HG02642 (cell line): ENCODE measurements around the gene SREBF1.
A peak's percentile ranks its signal among the peaks of the same experiment; 100 is the strongest.
"Not testable (repeated sequence)": the region's sequence is repeated elsewhere in the genome, so short reads cannot be mapped to it uniquely, and the experiment has no call there.

Experiments
- ATAC-seq: cut with Tn5 transposase; IDR thresholded peaks from one replicate; pipeline ENCODE4 v1.9.1; 2021; ENCODE audit warnings: mild to moderate bottlenecking; ENCODE audit not compliant: unreplicated experiment, poor library complexity

Gene SREBF1

GRCh38 chr17:17814162-17815061 is 22.4 kb downstream of the SREBF1 start:
- no peak for ATAC-seq

DNA sequence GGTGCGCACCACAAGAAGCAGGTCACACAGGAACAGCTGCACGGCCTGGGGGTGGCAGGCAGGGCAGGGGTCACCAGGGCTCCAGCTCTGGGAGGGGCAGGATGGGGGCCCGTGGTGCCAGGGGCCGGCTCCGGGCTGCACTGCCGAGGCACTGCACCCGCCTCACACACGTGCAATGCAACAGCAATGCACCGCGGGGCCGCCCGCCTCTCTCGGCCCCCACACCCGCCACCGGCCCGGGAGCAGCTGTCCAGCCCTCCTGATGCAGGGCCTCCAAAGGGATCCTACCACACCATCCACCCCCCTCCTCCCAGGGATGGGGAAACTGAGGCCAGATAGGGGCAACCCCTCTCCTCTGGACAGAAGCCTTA is 23.1 kb downstream of the SREBF1 start:
- no peak for ATAC-seq

GRCh38 chr17:17813055-17813724 is 23.6 kb downstream of the SREBF1 start:
- no peak for ATAC-seq

DNA sequence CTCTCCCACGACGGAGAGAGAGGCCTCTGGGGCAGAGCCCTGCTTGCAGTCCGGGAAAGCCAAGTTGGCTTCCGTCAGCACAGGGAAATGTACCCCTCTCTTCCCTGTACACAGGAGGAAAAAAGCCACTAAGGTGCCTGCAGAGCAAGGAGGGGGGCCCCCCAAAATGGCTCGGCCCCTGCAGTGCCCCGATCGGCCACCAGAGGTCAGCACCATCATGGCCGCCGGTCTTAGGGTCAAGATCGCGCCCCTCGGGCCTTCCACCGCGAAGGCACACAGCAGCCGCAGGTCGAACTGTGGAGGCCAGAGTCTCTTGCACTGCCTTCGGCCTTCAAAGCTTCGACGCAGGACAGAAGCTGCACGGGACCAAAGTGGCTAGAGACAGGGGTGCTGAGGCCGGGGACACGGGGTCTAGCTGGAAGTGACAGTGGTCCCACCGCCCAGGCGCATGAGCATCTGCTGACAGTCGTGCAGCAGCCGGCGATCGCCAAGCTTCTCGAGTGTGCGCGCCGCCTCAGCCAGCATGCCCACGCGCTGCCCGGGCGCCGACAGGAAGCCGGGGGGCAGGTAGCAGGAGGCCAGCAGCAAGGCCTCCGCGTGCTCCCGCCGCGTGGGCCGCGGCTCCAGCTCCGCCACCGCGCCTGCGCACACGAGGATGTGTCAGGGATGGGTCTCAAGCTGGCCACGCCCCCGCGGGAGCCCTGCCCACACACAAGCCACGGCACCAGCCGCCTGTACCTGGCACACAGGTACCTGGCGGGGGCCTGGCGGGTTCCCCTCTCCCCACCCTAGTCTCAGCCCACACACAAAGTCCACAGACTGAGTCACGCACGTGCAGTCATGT is 24.4 kb downstream of the SREBF1 start:
- peak; percentile 34 for ATAC-seq

- ATAC-seq: peak; percentile 7
Measured at GRCh38 chr17:17811381-17812210, 25.2 kb downstream of the SREBF1 start.

- no peak for ATAC-seq
Measured at GRCh38 chr17:17810895-17811248, 25.9 kb downstream of the SREBF1 start.

DNA sequence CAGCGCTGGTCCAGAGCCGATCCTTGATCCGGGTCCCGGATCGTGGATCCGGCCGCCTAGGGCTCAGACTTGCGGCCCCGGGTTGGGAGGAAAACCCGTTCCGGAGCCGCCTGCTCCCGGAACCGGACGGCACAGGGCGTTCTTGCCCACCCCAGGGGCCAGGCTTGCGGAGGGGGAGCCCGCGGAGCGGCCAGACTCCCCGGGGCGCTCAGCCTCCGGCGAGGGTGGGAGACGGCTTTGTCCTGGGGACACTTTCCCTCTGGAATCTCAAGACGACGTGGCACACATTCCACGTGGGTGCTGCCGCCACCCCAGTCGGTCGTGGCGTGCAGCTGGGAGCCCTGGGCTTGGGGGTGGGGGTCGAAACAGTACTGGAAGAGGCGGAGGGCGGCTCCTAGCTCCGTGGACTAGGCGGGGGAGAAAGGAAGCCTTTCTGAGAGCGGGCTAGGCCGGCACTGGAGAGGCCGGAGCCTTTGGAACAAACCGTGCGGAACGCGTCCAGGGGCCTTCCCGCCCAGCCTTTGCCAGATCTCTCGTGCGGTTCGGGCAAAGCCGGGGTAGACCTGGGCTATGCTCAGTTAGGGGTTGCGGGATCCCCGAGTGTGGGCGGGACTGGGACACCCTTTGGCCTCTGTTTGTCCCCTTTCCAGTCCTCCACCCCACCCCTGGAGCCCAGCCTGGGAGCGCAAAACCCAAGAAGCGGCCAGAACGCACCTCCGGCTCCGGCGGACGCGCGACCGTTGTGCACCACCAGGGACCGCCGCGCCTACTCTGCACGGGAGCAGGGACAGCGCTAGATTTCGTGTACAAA is 26.5 kb downstream of the SREBF1 start:
- ATAC-seq: no peak

GRCh38 chr17:17809531-17810083 is 27.2 kb downstream of the SREBF1 start:
- no peak for ATAC-seq

DNA sequence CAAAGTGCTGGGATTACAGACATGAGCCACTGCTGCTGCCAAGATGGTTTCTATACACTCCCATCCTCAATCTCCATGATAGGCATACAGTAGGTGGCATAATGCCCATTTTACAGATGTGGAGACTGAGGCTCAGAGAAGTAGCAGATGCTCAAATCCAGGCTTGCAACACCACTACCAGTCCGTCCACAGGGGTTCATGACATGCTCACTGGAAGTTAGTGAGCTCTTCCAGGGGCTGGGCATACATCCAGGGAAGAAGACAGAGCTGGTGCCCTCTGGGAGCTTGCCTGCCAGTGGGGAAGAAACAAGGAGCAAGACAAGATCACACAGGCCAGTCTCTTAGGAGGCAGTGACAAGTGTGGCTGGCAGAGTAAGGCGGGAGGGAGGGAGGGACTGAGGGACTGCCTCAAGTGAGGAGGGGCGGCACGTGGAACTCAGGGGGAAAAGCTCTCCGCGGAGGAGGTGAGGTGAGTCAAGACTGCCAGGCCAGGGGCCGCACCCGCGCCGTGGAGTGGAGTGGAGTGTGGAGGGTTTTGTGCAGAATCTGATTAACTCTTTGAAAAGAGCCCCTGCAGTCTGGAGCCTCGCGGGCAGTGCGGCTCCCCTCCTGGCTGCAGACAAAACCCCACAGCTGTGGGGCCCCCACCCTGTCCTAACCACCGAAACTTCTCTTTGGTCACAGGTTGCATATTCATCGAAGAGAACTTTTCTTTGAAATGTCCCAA is 27.9 kb downstream of the SREBF1 start:
- ATAC-seq: no peak

DNA sequence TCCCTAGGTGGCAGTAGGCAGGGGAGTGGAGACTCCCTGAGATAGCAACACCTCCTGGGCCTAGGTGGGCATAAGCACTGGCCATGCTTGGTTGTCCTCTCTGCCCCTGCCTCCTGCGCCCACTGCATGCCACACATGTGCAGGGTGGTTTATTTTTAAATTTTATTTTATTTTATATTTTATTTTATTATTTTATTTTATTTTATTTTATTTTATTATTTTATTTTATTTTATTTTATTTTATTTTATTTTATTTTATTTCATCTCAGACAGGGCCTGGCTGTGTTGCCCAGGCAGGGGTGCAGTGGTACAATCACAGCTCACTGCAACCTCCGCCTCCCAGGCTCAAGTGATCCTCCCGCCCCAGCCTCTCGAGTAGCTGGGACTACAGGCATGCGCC is 28.6 kb downstream of the SREBF1 start:
- ATAC-seq: not testable (repeated sequence)

DNA sequence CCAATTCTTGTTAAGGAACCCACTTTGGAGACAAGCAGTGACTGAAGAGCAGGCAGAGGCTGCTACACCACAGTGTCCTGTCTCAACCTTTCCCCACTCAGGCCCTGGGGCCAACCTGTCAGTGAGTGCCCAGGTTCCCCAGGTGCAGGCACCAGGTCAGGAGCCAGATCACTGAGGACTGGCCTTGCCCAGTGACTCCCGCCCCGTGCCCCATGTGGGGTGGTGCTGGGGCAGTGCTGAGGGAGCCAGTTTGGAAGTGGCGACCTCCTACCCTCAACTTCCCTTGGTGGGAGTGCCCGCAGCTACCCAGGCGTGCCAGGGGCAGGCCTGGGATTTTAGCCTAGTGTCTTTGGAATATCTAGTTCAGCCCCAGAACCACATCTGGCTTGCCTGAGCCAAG is 29.3 kb downstream of the SREBF1 start:
- ATAC-seq: no peak

GRCh38 chr17:17806611-17807274 is 30.0 kb downstream of the SREBF1 start:
- no peak for ATAC-seq

DNA sequence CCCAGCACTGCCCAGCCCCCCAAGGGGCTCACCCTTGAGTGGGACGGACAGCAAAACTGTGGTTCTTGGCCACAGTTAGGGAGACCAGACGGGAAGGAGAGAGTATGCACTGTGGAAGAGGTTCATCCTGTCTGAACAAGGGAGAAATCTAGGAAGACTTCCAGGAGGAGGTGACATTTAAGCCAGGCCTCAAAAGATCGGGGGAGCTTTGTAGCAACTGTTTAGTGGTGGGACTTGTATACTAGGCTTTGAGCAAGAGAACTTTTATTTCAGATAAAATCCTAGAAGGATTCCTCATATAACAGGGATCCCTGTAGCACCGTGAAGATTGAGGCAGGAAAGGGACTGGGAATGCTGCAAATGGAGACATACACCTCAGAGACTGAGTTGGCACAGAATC is 30.8 kb downstream of the SREBF1 start:
- no peak for ATAC-seq

GRCh38 chr17:17805575-17805974 is 31.2 kb downstream of the SREBF1 start:
- no peak for ATAC-seq

- no peak for ATAC-seq
Measured at GRCh38 chr17:17804007-17804406, 32.8 kb downstream of the SREBF1 start.

DNA sequence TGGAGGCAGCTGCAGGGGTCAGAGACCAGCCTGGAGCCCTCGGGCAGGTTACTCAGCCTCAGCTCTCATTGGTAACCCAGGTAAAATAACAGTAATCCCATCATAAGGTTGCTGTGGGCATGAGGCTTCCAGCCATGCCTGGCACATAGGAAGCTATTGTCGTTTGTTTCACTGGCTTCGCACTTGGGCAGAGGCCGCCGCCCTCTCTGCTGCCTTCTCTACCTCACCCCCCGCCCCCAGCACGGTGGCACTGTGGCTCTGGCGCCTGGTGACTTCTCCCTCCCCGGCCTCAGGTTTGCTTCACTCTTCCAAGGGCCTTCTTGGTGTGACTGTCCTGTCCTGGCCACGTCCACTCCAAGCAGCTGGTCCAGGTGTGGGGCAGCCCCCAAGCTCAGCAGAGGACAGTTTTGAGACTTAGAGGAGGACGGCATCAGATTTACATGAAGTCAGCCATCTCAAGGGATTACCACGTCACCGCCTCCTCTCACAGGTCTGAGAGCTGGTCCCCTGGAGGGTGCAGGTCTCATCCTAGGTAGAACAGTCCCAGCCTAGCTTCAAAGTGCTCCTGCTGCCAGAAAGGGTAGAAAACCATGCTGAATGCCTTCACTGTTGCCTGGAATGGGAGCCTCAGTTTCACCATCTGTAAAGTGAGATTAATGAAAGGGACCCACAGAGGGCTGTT is 34.8 kb downstream of the SREBF1 start:
- no peak for ATAC-seq

DNA sequence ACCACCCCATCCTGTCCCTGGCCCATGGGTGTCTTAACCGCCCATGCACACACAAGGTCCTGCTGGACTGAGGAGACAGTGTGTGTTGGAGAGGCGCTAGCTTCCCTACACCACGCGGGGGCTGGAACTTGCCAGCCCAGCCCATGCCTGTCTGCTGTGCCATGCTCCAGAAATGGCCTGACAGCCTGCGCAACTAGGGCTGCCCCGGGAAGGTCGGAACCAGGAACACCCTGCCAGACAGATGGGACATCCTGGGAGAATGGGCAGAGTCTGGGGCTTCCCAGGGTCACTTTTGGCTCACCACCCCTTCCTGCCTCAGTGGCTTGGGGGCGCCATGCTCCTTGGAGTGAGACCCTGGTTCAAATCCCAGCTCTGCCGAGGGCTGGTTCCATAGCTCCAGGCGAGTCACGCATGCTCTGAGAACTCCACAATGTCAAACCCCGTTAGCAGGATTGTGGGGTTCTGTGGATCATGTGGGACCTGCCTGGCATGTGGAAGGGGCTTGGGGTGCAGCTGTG is 36.2 kb downstream of the SREBF1 start:
- ATAC-seq: no peak
